ENCODE results near the gene ELOVL1. TPM values are rescaled to one million over a fixed set of nuclear protein-coding genes. Genes with fewer than 3 reads are reported as not detected.
"Not testable (repeated sequence)": the region's sequence is repeated elsewhere in the genome, so short reads cannot be mapped to it uniquely, and the experiment has no call there.

ELOVL1 gene
- 10 to 100 TPM; 58.2 to 64.6 TPM for total RNA-seq
- long read RNA-seq, donor 1, transcript ELOVL1-201 (8 exons, 1,477 nt) = major isoform, 17 of 24 reads
- long read RNA-seq, donor 1, partial matches to known transcripts = 3 of 24 reads
- long read RNA-seq, donor 1, other reads (novel, unspliced or antisense) = 1 of 24 reads
- long read RNA-seq, donor 2, transcript ELOVL1-212 (7 exons, 828 nt) = minor isoform, 5 of 249 reads
- long read RNA-seq, donor 2, transcript ELOVL1-206 (8 exons, 1,215 nt) = minor isoform, 5 of 249 reads
- long read RNA-seq, donor 2, transcript ELOVL1-201 (8 exons, 1,477 nt) = major isoform, 183 of 249 reads
- long read RNA-seq, donor 2, partial matches to known transcripts = 21 of 249 reads
- long read RNA-seq, donor 2, other reads (novel, unspliced or antisense) = 28 of 249 reads

- DNase-seq (ENCODE audit: low spot score) = peak; percentile 98
- intact Hi-C loops (cut with DNase I) = no loop called here
Measured at GRCh38 chr1:43367904-43368645, at the start of gene ELOVL1. ELOVL1 (minus strand) TSS chr1:43368011; CDS start chr1:43365609, 2,402 bp downstream.

GRCh38 chr1:43415901-43416300 is 48.1 kb upstream of the ELOVL1 start:
- intact Hi-C loops (cut with DNase I) = loop anchor here in 1 of 2 donors (5.0 kb wide), 1 partner anchor 189 kb away; no protein-coding TSS in a partner anchor
- DNase-seq (ENCODE audit: low spot score) = peak; percentile 36

GRCh38 chr1:43414634-43415223 is 46.9 kb upstream of the ELOVL1 start:
- intact Hi-C loops (cut with DNase I) = loop anchor here in 1 of 2 donors (5.0 kb wide), 1 partner anchor 187 kb away; no protein-coding TSS in a partner anchor
- no peak for DNase-seq (ENCODE audit: low spot score)

- intact Hi-C loops (cut with DNase I); DNase-seq (ENCODE audit: low spot score): not testable (repeated sequence)
Measured at GRCh38 chr1:43413426-43413825, 45.6 kb upstream of the ELOVL1 start.

GRCh38 chr1:43410571-43410970 is 42.8 kb upstream of the ELOVL1 start:
- no peak for DNase-seq (ENCODE audit: low spot score)
- intact Hi-C loops (cut with DNase I) = no loop called here

- intact Hi-C loops (cut with DNase I) = no loop called here
- no peak for DNase-seq (ENCODE audit: low spot score)
Measured at GRCh38 chr1:43405876-43406234, 38.0 kb upstream of the ELOVL1 start.

GRCh38 chr1:43405219-43405875 is 37.5 kb upstream of the ELOVL1 start:
- no peak for DNase-seq (ENCODE audit: low spot score)
- intact Hi-C loops (cut with DNase I) = no loop called here

GRCh38 chr1:43404353-43404752 is 36.5 kb upstream of the ELOVL1 start:
- intact Hi-C loops (cut with DNase I) = no loop called here
- no peak for DNase-seq (ENCODE audit: low spot score)

GRCh38 chr1:43402089-43402865 is 34.5 kb upstream of the ELOVL1 start:
- intact Hi-C loops (cut with DNase I) = no loop called here
- DNase-seq (ENCODE audit: low spot score) = no peak

GRCh38 chr1:43400441-43400840 is 32.6 kb upstream of the ELOVL1 start:
- intact Hi-C loops (cut with DNase I); DNase-seq (ENCODE audit: low spot score): not testable (repeated sequence)

- DNase-seq (ENCODE audit: low spot score) = no peak
- intact Hi-C loops (cut with DNase I) = no loop called here
Measured at GRCh38 chr1:43398227-43398626, 30.4 kb upstream of the ELOVL1 start.

GRCh38 chr1:43396059-43396458 is 28.2 kb upstream of the ELOVL1 start:
- intact Hi-C loops (cut with DNase I) = no loop called here
- no peak for DNase-seq (ENCODE audit: low spot score)

- DNase-seq (ENCODE audit: low spot score) = no peak
- intact Hi-C loops (cut with DNase I) = no loop called here
Measured at GRCh38 chr1:43395523-43395922, 27.7 kb upstream of the ELOVL1 start.

- no peak for DNase-seq (ENCODE audit: low spot score)
- intact Hi-C loops (cut with DNase I) = no loop called here
Measured at GRCh38 chr1:43392702-43393101, 24.9 kb upstream of the ELOVL1 start.

- intact Hi-C loops (cut with DNase I) = no loop called here
- peak; percentile 98 for DNase-seq (ENCODE audit: low spot score)
Measured at GRCh38 chr1:43389326-43390313, 21.8 kb upstream of the ELOVL1 start, which contains the start of the genes MED8 and SZT2. MED8 (minus strand) TSS chr1:43389800; CDS start chr1:43389764, 36 bp downstream. SZT2 (plus strand) TSS chr1:43389899; CDS start chr1:43389969, 70 bp downstream.

GRCh38 chr1:43388613-43389012 is 20.8 kb upstream of the ELOVL1 start:
- intact Hi-C loops (cut with DNase I) = no loop called here
- DNase-seq (ENCODE audit: low spot score) = no peak

GRCh38 chr1:43387976-43388599 is 20.3 kb upstream of the ELOVL1 start:
- intact Hi-C loops (cut with DNase I) = no loop called here
- no peak for DNase-seq (ENCODE audit: low spot score)

Measured in posterior vena cava (tissue), 2 donors.